NT2/D1 (cell line): ENCODE results near the gene WDR47.

Source experiments
- SUZ12 ChIP-seq: IDR thresholded peaks from 2 replicates; pipeline ENCODE4 v1.6.1; 2011; ENCODE audit not compliant: insufficient read length, insufficient read depth; ENCODE audit errors: extremely low read depth
- YY1 ChIP-seq: IDR thresholded peaks from 2 replicates; pipeline ENCODE4 v1.6.1; 2011; ENCODE audit not compliant: insufficient read length, insufficient read depth
- ZNF274 ChIP-seq: IDR thresholded peaks from 2 replicates; pipeline ENCODE4 v1.6.1; 2011; ENCODE audit warnings: mild to moderate bottlenecking, low read depth, low read length

DNA sequence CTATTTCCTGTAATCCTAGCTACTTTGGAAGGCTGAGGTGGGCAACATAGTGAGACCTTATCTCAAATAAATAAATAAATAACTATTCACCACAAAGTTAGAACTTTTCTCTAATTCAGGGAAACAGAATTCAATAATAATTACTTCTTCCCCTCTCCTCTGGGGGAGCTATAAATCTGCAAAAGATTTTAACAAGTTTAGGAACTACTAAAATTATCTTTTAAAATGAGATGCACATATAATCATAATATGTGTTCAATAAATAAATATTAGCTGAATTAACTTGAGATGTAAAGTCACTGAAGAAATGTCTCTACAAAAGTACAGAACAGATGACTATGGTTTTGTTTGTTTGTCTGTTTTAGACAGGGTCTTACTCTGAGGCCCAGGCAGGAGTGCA is 14.1 kb downstream of the WDR47 start:
- no peak for TF ChIP-seq ZNF274
- TF ChIP-seq YY1 = no peak
- no peak for TF ChIP-seq SUZ12
